ENCODE data around the gene ALKAL2. TPM values are rescaled to one million over a fixed set of nuclear protein-coding genes. Genes with fewer than 3 reads are reported as not detected.

ALKAL2 gene
- total and polyA plus RNA-seq, 2 of the 13 experiments (the other 11 are each of a cell fraction or from before 2014, with no cell fraction given) = 0.22 to 1.7 TPM

DNA sequence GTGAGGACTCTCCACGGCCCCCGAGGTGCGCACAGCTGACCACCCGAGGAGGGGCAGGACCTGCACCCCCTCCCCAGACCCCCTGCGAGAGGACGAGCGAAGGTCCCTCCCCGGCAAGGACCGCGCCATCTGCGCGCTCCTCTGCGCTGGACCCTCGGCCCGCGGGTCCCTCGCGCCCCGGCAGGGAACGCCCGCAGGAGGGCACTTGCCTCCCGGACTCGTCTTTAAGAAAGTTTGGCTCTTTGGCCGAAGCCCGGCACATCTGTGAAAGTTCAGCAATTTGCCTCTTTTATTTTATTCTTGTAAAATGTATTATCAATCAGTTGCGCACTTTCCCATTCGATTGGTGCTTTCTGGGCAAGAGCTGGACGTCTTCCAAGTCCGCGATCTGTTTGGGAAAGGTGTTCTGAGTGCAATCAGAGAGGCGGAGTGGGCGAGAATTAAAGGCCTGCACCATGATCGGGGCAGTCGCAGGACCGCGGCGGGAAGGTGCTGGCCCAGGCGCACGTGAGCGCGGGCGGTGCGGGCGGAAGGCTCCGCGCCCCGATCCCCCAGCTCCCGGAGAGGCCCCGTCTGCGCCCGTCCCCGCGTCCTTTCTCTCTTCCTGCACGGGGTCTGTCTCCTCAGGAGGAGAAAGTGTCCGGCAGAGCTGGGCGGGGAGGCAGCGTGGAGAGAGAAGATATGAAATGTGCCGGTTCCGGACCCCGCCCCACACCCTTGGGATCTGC lies 1.6 kb upstream of the ALKAL2 start (continued):
- no peak for TF ChIP-seq ZNF354B (CRISPR knock-in tag; IDR thresholded peaks at IDR 0.05)
- TF ChIP-seq, protein P1, sequence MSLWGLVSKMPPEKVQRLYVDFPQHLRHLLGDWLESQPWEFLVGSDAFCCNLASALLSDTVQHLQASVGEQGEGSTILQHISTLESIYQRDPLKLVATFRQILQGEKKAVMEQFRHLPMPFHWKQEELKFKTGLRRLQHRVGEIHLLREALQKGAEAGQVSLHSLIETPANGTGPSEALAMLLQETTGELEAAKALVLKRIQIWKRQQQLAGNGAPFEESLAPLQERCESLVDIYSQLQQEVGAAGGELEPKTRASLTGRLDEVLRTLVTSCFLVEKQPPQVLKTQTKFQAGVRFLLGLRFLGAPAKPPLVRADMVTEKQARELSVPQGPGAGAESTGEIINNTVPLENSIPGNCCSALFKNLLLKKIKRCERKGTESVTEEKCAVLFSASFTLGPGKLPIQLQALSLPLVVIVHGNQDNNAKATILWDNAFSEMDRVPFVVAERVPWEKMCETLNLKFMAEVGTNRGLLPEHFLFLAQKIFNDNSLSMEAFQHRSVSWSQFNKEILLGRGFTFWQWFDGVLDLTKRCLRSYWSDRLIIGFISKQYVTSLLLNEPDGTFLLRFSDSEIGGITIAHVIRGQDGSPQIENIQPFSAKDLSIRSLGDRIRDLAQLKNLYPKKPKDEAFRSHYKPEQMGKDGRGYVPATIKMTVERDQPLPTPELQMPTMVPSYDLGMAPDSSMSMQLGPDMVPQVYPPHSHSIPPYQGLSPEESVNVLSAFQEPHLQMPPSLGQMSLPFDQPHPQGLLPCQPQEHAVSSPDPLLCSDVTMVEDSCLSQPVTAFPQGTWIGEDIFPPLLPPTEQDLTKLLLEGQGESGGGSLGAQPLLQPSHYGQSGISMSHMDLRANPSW (CRISPR knock-in tag; IDR thresholded peaks at IDR 0.05; ENCODE audit: borderline replicate concordance) = no peak
- TF ChIP-seq, protein P2, sequence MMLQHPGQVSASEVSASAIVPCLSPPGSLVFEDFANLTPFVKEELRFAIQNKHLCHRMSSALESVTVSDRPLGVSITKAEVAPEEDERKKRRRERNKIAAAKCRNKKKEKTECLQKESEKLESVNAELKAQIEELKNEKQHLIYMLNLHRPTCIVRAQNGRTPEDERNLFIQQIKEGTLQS (CRISPR knock-in tag; IDR thresholded peaks at IDR 0.05) = no peak
- TF ChIP-seq TARDBP (CRISPR knock-in tag; IDR thresholded peaks at IDR 0.05) = no peak
- no peak for TF ChIP-seq DNMT1 (CRISPR knock-in tag; IDR thresholded peaks at IDR 0.05)
- TF ChIP-seq, protein P3, sequence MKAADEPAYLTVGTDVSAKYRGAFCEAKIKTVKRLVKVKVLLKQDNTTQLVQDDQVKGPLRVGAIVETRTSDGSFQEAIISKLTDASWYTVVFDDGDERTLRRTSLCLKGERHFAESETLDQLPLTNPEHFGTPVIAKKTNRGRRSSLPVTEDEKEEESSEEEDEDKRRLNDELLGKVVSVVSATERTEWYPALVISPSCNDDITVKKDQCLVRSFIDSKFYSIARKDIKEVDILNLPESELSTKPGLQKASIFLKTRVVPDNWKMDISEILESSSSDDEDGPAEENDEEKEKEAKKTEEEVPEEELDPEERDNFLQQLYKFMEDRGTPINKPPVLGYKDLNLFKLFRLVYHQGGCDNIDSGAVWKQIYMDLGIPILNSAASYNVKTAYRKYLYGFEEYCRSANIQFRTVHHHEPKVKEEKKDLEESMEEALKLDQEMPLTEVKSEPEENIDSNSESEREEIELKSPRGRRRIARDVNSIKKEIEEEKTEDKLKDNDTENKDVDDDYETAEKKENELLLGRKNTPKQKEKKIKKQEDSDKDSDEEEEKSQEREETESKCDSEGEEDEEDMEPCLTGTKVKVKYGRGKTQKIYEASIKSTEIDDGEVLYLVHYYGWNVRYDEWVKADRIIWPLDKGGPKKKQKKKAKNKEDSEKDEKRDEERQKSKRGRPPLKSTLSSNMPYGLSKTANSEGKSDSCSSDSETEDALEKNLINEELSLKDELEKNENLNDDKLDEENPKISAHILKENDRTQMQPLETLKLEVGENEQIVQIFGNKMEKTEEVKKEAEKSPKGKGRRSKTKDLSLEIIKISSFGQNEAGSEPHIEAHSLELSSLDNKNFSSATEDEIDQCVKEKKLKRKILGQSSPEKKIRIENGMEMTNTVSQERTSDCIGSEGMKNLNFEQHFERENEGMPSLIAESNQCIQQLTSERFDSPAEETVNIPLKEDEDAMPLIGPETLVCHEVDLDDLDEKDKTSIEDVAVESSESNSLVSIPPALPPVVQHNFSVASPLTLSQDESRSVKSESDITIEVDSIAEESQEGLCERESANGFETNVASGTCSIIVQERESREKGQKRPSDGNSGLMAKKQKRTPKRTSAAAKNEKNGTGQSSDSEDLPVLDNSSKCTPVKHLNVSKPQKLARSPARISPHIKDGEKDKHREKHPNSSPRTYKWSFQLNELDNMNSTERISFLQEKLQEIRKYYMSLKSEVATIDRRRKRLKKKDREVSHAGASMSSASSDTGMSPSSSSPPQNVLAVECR (CRISPR knock-in tag; IDR thresholded peaks at IDR 0.05; ENCODE audit: borderline replicate concordance) = peak; percentile 39; the same call in 1 of the 2 replicates
- TF ChIP-seq JDP2 (CRISPR knock-in tag; IDR thresholded peaks at IDR 0.05; ENCODE audit: borderline replicate concordance) = no peak
- TF ChIP-seq, protein P4, sequence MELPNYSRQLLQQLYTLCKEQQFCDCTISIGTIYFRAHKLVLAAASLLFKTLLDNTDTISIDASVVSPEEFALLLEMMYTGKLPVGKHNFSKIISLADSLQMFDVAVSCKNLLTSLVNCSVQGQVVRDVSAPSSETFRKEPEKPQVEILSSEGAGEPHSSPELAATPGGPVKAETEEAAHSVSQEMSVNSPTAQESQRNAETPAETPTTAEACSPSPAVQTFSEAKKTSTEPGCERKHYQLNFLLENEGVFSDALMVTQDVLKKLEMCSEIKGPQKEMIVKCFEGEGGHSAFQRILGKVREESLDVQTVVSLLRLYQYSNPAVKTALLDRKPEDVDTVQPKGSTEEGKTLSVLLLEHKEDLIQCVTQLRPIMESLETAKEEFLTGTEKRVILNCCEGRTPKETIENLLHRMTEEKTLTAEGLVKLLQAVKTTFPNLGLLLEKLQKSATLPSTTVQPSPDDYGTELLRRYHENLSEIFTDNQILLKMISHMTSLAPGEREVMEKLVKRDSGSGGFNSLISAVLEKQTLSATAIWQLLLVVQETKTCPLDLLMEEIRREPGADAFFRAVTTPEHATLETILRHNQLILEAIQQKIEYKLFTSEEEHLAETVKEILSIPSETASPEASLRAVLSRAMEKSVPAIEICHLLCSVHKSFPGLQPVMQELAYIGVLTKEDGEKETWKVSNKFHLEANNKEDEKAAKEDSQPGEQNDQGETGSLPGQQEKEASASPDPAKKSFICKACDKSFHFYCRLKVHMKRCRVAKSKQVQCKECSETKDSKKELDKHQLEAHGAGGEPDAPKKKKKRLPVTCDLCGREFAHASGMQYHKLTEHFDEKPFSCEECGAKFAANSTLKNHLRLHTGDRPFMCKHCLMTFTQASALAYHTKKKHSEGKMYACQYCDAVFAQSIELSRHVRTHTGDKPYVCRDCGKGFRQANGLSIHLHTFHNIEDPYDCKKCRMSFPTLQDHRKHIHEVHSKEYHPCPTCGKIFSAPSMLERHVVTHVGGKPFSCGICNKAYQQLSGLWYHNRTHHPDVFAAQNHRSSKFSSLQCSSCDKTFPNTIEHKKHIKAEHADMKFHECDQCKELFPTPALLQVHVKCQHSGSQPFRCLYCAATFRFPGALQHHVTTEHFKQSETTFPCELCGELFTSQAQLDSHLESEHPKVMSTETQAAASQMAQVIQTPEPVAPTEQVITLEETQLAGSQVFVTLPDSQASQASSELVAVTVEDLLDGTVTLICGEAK (IDR thresholded peaks at IDR 0.05) = no peak
- TF ChIP-seq, protein P4 (CRISPR knock-in tag; IDR thresholded peaks at IDR 0.05) = no peak; the same call in none of the 2 replicates
- TF ChIP-seq ZNF468 (CRISPR knock-in tag; IDR thresholded peaks at IDR 0.05) = no peak
- peak; percentile 55; the same call in 1 of the 2 replicates for TF ChIP-seq RNF2 (conservative IDR thresholded peaks at IDR 0.05; ENCODE audit: low read depth)

Measured in HepG2 (cell line).